Transverse colon (tissue), 4 donors: ENCODE measurements around the gene RAB4A.

Source experiments
- CTCF ChIP-seq, 5 experiments: fragments of 200-600 bp in 3 of 5; fragments of 450-650 bp in 2 of 5; sonication (generic) in 3 of 5; IDR thresholded peaks; 1 replicate in 2 of 5; 2 replicates in 3 of 5; pipeline ENCODE4 v1.5.1; 2016 to 2017; ENCODE audit warnings: antibody characterized with exemption in 5 of 5, inconsistent platforms in 3 of 5, mild to moderate bottlenecking in 2 of 5, moderate library complexity in 1 of 5
- EP300 ChIP-seq: sonication (generic); formaldehyde crosslinking; IDR thresholded peaks from one replicate; pipeline ENCODE4 v1.6.1; 2017; ENCODE audit warnings: antibody characterized with exemption, low read depth
- POLR2A ChIP-seq: fragments of 450-650 bp; IDR thresholded peaks from one replicate; pipeline ENCODE4 v1.6.1; 2016; ENCODE audit warnings: antibody characterized with exemption, mild to moderate bottlenecking, moderate library complexity
- POLR2AphosphoS5 ChIP-seq, 3 donors: sonication (generic); formaldehyde crosslinking; IDR thresholded peaks; one replicate each; pipeline ENCODE4 v1.6.1; 2016; ENCODE audit warnings: antibody characterized with exemption in 3 of 3

DNA sequence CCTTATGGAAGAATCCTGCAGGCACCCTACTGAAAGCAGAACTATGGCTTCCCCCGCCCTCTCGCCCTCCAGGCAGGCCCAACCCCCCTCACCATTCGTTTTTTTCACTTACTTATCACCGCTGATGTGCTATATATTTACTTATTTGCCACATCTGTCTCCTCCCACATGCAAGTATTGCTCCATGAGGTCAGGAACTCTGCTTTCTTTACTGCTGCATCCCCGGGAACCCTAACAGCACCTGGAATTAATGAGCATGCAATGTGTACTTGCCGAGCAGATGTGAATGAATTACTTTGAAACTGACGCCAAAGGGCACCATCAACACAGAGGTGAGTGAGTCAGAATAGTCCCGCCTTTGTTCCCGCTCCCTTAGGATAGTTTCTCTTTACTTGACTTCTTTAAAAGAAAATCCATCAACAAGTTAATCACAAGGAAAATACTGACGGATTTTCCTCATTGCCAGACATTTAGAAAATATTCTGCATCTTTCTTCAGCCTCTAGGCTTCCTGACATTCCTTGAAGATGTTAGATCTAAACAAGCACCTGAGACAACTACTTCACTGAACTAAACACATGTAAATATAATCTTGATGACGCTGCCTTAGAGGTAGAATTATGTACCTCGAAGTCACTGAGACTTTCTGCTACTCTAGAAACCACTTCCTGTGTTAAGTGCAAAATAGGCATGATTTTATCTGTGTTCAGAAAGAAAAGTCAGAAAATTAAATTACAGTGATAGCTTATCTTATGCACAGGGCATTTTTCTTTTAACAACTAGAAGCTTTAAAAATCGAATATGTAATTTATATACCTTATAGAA, 17.5 kb upstream of the RAB4A start:
- TF ChIP-seq CTCF (IDR thresholded peaks at IDR 0.05), result no peak
- no peak for TF ChIP-seq POLR2A
- no peak for TF ChIP-seq POLR2AphosphoS5 (IDR thresholded peaks at IDR 0.05)
- TF ChIP-seq EP300, result no peak
